GM21737 (cell line): ENCODE results near the gene DHCR24.
"Not testable (repeated sequence)": the region's sequence is repeated elsewhere in the genome, so short reads cannot be mapped to it uniquely, and the experiment has no call there.

Source experiments
- ATAC-seq: cut with Tn5 transposase; IDR thresholded peaks from one replicate; pipeline ENCODE4 v1.9.1; 2021; ENCODE audit warnings: mild to moderate bottlenecking, moderate library complexity; ENCODE audit not compliant: unreplicated experiment

The DHCR24 gene

GRCh38 chr1:54888080-54888733 lies 1.2 kb upstream of the DHCR24 start:
- ATAC-seq: no peak

- ATAC-seq: no peak
Observed at GRCh38 chr1:54887665-54888071, 673 bp upstream of the DHCR24 start.

GRCh38 chr1:54885807-54886723 lies 930 bp downstream of the DHCR24 start:
- ATAC-seq: no peak

GRCh38 chr1:54885237-54885679 lies 1.7 kb downstream of the DHCR24 start:
- no peak for ATAC-seq

GRCh38 chr1:54884768-54885167 lies 2.2 kb downstream of the DHCR24 start:
- no peak for ATAC-seq

- ATAC-seq: no peak
Observed at GRCh38 chr1:54884135-54884586, 2.8 kb downstream of the DHCR24 start.

- no peak for ATAC-seq
Observed at GRCh38 chr1:54883349-54884102, 3.5 kb downstream of the DHCR24 start.

GRCh38 chr1:54882519-54882918 lies 4.5 kb downstream of the DHCR24 start:
- ATAC-seq: no peak

- not testable (repeated sequence) for ATAC-seq
Observed at GRCh38 chr1:54881604-54882003, 5.4 kb downstream of the DHCR24 start.

- ATAC-seq: no peak
Observed at GRCh38 chr1:54879872-54880271, 7.1 kb downstream of the DHCR24 start.

GRCh38 chr1:54876814-54877213 lies 10.2 kb downstream of the DHCR24 start:
- no peak for ATAC-seq

- no peak for ATAC-seq
Observed at GRCh38 chr1:54875000-54875399, 12.0 kb downstream of the DHCR24 start.

GRCh38 chr1:54874079-54874830 lies 12.7 kb downstream of the DHCR24 start:
- no peak for ATAC-seq

- ATAC-seq: no peak
Observed at GRCh38 chr1:54872036-54872331, 15.0 kb downstream of the DHCR24 start.

GRCh38 chr1:54871275-54872035 lies 15.5 kb downstream of the DHCR24 start:
- ATAC-seq: no peak

GRCh38 chr1:54870869-54871268 lies 16.1 kb downstream of the DHCR24 start:
- ATAC-seq: no peak

- ATAC-seq: no peak
Observed at GRCh38 chr1:54869173-54869851, 17.7 kb downstream of the DHCR24 start.

- ATAC-seq: no peak
Observed at GRCh38 chr1:54867717-54868057, 19.3 kb downstream of the DHCR24 start.
